Peyer's patch (tissue), 4 donors: ENCODE results near the gene NMUR1.

Source experiments
- CTCF ChIP-seq, 6 experiments: fragments of 450-650 bp in 4 of 6; fragments of 200-600 bp in 2 of 6; sonication (generic) in 1 of 6; IDR thresholded peaks; one replicate each; pipeline ENCODE4 v1.5.1; 2017 to 2019; ENCODE audit warnings: antibody characterized with exemption in 6 of 6, mild to moderate bottlenecking in 3 of 6, moderate library complexity in 1 of 6
- POLR2A ChIP-seq, 2 donors: fragments of 450-650 bp; IDR thresholded peaks; one replicate each; pipeline ENCODE4 v1.5.1; 2017; ENCODE audit warnings: antibody characterized with exemption in 2 of 2, mild to moderate bottlenecking in 2 of 2, moderate library complexity in 2 of 2

- TF ChIP-seq CTCF (IDR thresholded peaks at IDR 0.05) = no peak
- no peak for TF ChIP-seq POLR2A (IDR thresholded peaks at IDR 0.05)
These were observed 15.1 kb upstream of the NMUR1 start for GRCh38 chr2:231545105-231545902.
